B cell (primary cell): ENCODE data around the gene PARP8. TPM values are rescaled to one million over a fixed set of nuclear protein-coding genes. Genes with fewer than 3 reads are reported as not detected.
A peak's percentile ranks its signal among the peaks of the same experiment; 100 is the strongest.

ENCODE experiments used
- ATAC-seq: fragments of 200-7000 bp; cut with Tn5 transposase; one replicate; pipeline ENCODE4 v1.10.0; 2021; ENCODE audit warnings: low read depth, mild to moderate bottlenecking, moderate number of reproducible peaks, moderate library complexity
- CTCF ChIA-PET: fragments of 350-600 bp; sonication (Branson Sonifier 250); formaldehyde crosslinking; loops from one replicate; lab custom pipeline; 2021; ENCODE audit warnings: antibody characterized with exemption, inconsistent platforms; lab: Charles Lee
- POLR2A ChIA-PET: fragments of 350-600 bp; sonication (Branson Sonifier 250); formaldehyde crosslinking; loops from one replicate; lab custom pipeline; 2021; ENCODE audit warnings: antibody characterized with exemption; lab: Charles Lee
- DNase-seq: peaks from one replicate; pipeline ENCODE4 v3.0.0; 2013
- H2AFZ ChIP-seq: 2 replicates; pipeline ENCODE4 v1.6.1; 2012; ENCODE audit warnings: mild to moderate bottlenecking, low read depth, low read length; ENCODE audit not compliant: insufficient read depth, poor library complexity, severe bottlenecking
- H3K27ac ChIP-seq, 2 donors: 1 replicate in 1 of 2; 2 replicates in 1 of 2; pipeline ENCODE4 v1.5.1; 2012 to 2013; ENCODE audit warnings: low read length in 2 of 2, mild to moderate bottlenecking in 2 of 2, moderate library complexity in 1 of 2
- H3K27me3 ChIP-seq, 4 experiments: fragments of 200-600 bp in 1 of 4; sonication (generic) in 1 of 4; replicated peaks in 1 of 4; 1 replicate in 2 of 4; 2 replicates in 2 of 4; pipeline versions ENCODE4 v1.6.1 to v1.7.0; 2013 to 2016; ENCODE audit warnings: low read length in 3 of 4, mild to moderate bottlenecking in 2 of 4, mixed read lengths in 1 of 4, moderate library complexity in 1 of 4; ENCODE audit not compliant: insufficient read depth in 4 of 4, control insufficient read depth in 3 of 4; ENCODE audit errors: control extremely low read depth in 1 of 4
- H3K36me3 ChIP-seq, 2 experiments: replicated peaks in 1 of 2; 1 replicate in 1 of 2; 2 replicates in 1 of 2; pipeline versions ENCODE4 v1.6.1 to v1.7.1; 2013; ENCODE audit warnings: low read length in 1 of 2; ENCODE audit not compliant: insufficient read depth in 2 of 2, control insufficient read depth in 1 of 2; ENCODE audit errors: control extremely low read depth in 1 of 2, extremely low read depth in 1 of 2
- H3K4me1 ChIP-seq, 2 donors: fragments of 200-600 bp in 1 of 2; sonication (generic) in 1 of 2; 1 replicate in 1 of 2; 2 replicates in 1 of 2; pipeline versions ENCODE4 v1.5.1 to v1.6.1; 2013 to 2017; ENCODE audit warnings: low read length in 2 of 2; ENCODE audit not compliant: control insufficient read depth in 2 of 2, insufficient read depth in 2 of 2
- H3K4me2 ChIP-seq: replicated peaks from 2 replicates; pipeline ENCODE3; 2012; ENCODE audit warnings: mild to moderate bottlenecking, low read depth, low read length; ENCODE audit not compliant: poor library complexity, severe bottlenecking
- H3K4me3 ChIP-seq, 5 experiments: fragments of 200-600 bp in 1 of 5; sonication (generic) in 1 of 5; 1 replicate in 3 of 5; 2 replicates in 2 of 5; pipeline versions ENCODE4 v1.5.1 to v1.7.0; 2011 to 2016; ENCODE audit warnings: low read length in 4 of 5, mild to moderate bottlenecking in 4 of 5, low read depth in 2 of 5, control low read depth in 1 of 5, moderate library complexity in 1 of 5; ENCODE audit not compliant: insufficient read depth in 1 of 5; ENCODE audit errors: control extremely low read depth in 1 of 5, extremely low read depth in 1 of 5
- H3K79me2 ChIP-seq: fragments of 200-600 bp; sonication (generic); one replicate; pipeline ENCODE4 v1.6.0; 2016; ENCODE audit warnings: low read length; ENCODE audit not compliant: control insufficient read depth, insufficient read depth
- H3K9ac ChIP-seq: fragments of 200-600 bp; sonication (generic); 2 replicates; pipeline ENCODE4 v1.6.1; 2017; ENCODE audit warnings: mild to moderate bottlenecking, low read length, moderate library complexity
- H3K9me3 ChIP-seq, 3 donors: one replicate each; pipeline versions ENCODE4 v1.6.1 to v1.7.1; 2013; ENCODE audit warnings: low read length in 2 of 3; ENCODE audit not compliant: control insufficient read depth in 2 of 3, insufficient read depth in 1 of 3; ENCODE audit errors: control extremely low read depth in 1 of 3
- H4K20me1 ChIP-seq: 2 replicates; pipeline ENCODE4 v1.6.0; 2012; ENCODE audit warnings: mild to moderate bottlenecking, low read length; ENCODE audit not compliant: insufficient read depth, control insufficient read depth, poor library complexity, severe bottlenecking
- H3K27ac Mint-ChIP-seq: one replicate; pipeline ENCODE4 v1.8.0; 2021; ENCODE audit warnings: mixed read lengths
- H3K27me3 Mint-ChIP-seq: one replicate; pipeline ENCODE4 v1.8.0; 2021; ENCODE audit warnings: mixed read lengths
- H3K4me1 Mint-ChIP-seq: one replicate; pipeline ENCODE4 v1.8.0; 2021; ENCODE audit warnings: mixed read lengths
- H3K4me3 Mint-ChIP-seq: one replicate; pipeline ENCODE4 v1.8.0; 2021; ENCODE audit warnings: mixed read lengths
- H3K9me3 Mint-ChIP-seq: one replicate; pipeline ENCODE4 v1.8.0; 2022; ENCODE audit warnings: mixed read lengths; ENCODE audit not compliant: insufficient read depth
- CTCF ChIP-seq: fragments of 200-600 bp; IDR thresholded peaks from one replicate; pipeline ENCODE4 v1.8.0; 2022; ENCODE audit warnings: antibody characterized with exemption, mild to moderate bottlenecking
- EZH2 ChIP-seq: IDR thresholded peaks from 2 replicates; pipeline ENCODE4 v1.6.1; 2012; ENCODE audit warnings: borderline replicate concordance, low read depth, mild to moderate bottlenecking, moderate library complexity, low read length; ENCODE audit not compliant: insufficient read depth, poor library complexity, severe bottlenecking
- WGBS: methylation state at CpG from one replicate; pipeline ENCODE4 v1.1.5; 2013; ENCODE audit warnings: missing lambda C conversion rate; ENCODE audit not compliant: insufficient coverage; 5-methylcytosine and 5-hydroxymethylcytosine counted together
- intact Hi-C: fragments of 100-400 bp; cut with micrococcal nuclease; formaldehyde crosslinking; loops from one replicate; pipeline ENCODE4 v1.10.0; 2022
- polyA plus RNA-seq: library from polyadenylated mRNA; depleted of rRNA; stranded (reverse); fragments of >200 nt; gene quantifications from 2 replicates; pipeline ENCODE4 v1.2.3, GENCODE V29; 2012
- total RNA-seq, 2 donors: library from RNA; stranded (reverse); fragments of 120-200 nt in 1 of 2; gene quantifications; 1 replicate in 1 of 2; 2 replicates in 1 of 2; pipeline versions ENCODE4 v1.2.3 to v1.2.4, GENCODE V29; 2013 to 2022

The PARP8 gene
- total and polyA plus RNA-seq, 2 donors (not counting 1 experiment from before 2014, with no cell fraction given) = 36.2 to 83.6 TPM

- no peaks in the 10 kb centered on the region for H3K27me3 ChIP-seq
- H3K4me3 Mint-ChIP-seq = peak overlapping the region; percentile 99
- H4K20me1 ChIP-seq = no peaks in the 10 kb centered on the region
- H3K4me3 ChIP-seq = peak overlapping the region; percentile 46 to 99 (median 98)
- H3K9ac ChIP-seq = peak overlapping the region; percentile 99
- whole genome bisulfite sequencing = 2% methylated on average over 40 of the region's 46 CpGs
- intact Hi-C loops = loop anchor here (1.0 to 10.0 kb wide), 6 partner anchors 44 to 252 kb away; partner anchors contain the start of gene EMB
- no peaks in the 10 kb centered on the region for H3K27me3 Mint-ChIP-seq
- H3K4me1 Mint-ChIP-seq = peaks cover 41% of the 10 kb centered on the region
- H3K27ac Mint-ChIP-seq = peak overlapping the region; percentile 99
- TF ChIP-seq EZH2 (no peak), CTCF (no peak)
- peaks cover 40% of the 10 kb centered on the region for H3K79me2 ChIP-seq
- DNase-seq (no peak), ATAC-seq (peak; percentile 31)
- peak overlapping the region; percentile 57 for H2AFZ ChIP-seq
- no peaks in the 10 kb centered on the region for H3K9me3 ChIP-seq
- peaks cover 19 to 23% of the 10 kb centered on the region in 2 donors for H3K4me1 ChIP-seq
- peak overlapping the region; percentile 99 for H3K27ac ChIP-seq
- H3K4me2 ChIP-seq = peak overlapping the region; percentile 83
- CTCF ChIA-PET = interaction anchor here (0.6 to 1.0 kb wide), 5 partner anchors 10 to 241 kb away, joined by 3 to 6 read pairs (median 3); partner anchors contain the start of gene EMB
- POLR2A ChIA-PET = interaction anchor here (0.6 to 2.3 kb wide), 3 partner anchors 81 to 226 kb away, joined by 5 to 19 read pairs (median 6); partner anchors contain the start of gene EMB
- H3K36me3 ChIP-seq = no peaks in the 10 kb centered on the region
- H3K9me3 Mint-ChIP-seq = no peaks in the 10 kb centered on the region
Measured at GRCh38 chr5:50667023-50667652, 701 bp downstream of the PARP8 start.
